ENCODE data around the gene SNRPF.

- TF ChIP-seq EZH2 (IDR thresholded peaks at IDR 0.05; ENCODE audit: low read depth) (no peak), CTCF (conservative IDR thresholded peaks at IDR 0.05) (no peak)
Observed at GRCh38 chr12:95898081-95898480, 39.3 kb downstream of the SNRPF start.

Measured in PC-9 (cell line).